Spleen (tissue), 7 donors: ENCODE measurements around the gene VIL1.

Experiments used
- POLR2A ChIP-seq, 3 donors: fragments of 450-650 bp; IDR thresholded peaks; one replicate each; pipeline ENCODE4 v1.5.1; 2017; ENCODE audit warnings: antibody characterized with exemption in 3 of 3, mild to moderate bottlenecking in 1 of 3
- POLR2AphosphoS5 ChIP-seq, 3 donors: sonication (generic); formaldehyde crosslinking; IDR thresholded peaks; one replicate each; pipeline ENCODE4 v1.5.1; 2017; ENCODE audit warnings: antibody characterized with exemption in 3 of 3
- TF ChIP-seq, protein P1 (sequence below), 11 experiments: fragments of 200-600 bp in 7 of 11; fragments of 450-650 bp in 4 of 11; sonication (generic) in 4 of 11; IDR thresholded peaks in 8 of 11; conservative IDR thresholded peaks in 3 of 11; 1 replicate in 7 of 11; 2 replicates in 4 of 11; pipeline versions ENCODE4 v1.4.0 to v1.8.0; 2016 to 2021; ENCODE audit warnings: antibody characterized with exemption in 11 of 11, inconsistent platforms in 4 of 11, mild to moderate bottlenecking in 1 of 11
- donor health status: DM: no; HTN: no; CAD: no; lungs with moderate emphysema.
- donor health status: DM: no; HTN: no; CAD: no.
- donor health status: DM: no; HTN: no; CAD: no.

DNA sequence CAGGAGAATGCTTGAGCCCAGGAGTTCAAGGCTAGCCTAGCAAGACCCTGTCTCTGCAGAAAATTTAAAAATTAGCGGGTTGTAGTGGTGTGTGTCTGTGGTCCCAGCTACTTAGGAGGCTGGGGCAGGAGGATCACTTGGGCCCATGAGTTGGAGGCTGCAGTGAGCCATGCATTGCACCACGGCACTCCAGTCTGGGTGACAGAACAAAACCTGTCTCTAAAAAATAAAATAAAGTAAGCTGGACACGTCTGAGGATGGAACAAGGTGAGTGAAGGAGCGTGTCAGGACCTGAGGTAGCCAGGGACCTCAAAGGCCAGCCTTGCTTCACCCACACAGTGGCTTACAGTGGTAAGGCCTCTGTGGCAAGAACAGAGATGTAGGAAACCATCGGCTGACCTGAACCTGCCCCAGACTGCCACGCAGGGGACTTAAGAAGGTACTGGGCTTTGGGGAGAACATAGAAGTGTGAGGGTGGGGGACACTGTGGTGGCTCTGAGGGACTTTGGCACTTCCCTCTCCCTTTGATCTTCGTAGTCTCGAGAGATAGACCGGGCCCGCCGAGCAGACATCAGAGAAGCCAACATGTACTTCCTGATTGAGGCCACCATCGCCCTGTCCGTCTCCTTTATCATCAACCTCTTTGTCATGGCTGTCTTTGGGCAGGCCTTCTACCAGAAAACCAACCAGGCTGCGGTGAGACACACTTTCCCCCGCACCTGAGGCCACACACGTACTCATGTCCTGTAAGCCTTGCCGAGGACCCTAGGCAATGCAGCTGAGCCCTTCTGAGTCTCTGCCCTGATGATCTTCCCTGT, 29.4 kb upstream of the VIL1 start:
- TF ChIP-seq, protein P1, sequence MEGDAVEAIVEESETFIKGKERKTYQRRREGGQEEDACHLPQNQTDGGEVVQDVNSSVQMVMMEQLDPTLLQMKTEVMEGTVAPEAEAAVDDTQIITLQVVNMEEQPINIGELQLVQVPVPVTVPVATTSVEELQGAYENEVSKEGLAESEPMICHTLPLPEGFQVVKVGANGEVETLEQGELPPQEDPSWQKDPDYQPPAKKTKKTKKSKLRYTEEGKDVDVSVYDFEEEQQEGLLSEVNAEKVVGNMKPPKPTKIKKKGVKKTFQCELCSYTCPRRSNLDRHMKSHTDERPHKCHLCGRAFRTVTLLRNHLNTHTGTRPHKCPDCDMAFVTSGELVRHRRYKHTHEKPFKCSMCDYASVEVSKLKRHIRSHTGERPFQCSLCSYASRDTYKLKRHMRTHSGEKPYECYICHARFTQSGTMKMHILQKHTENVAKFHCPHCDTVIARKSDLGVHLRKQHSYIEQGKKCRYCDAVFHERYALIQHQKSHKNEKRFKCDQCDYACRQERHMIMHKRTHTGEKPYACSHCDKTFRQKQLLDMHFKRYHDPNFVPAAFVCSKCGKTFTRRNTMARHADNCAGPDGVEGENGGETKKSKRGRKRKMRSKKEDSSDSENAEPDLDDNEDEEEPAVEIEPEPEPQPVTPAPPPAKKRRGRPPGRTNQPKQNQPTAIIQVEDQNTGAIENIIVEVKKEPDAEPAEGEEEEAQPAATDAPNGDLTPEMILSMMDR (IDR thresholded peaks at IDR 0.05 in 8 of 11, conservative IDR thresholded peaks at IDR 0.05 in 3 of 11), result no peak
- TF ChIP-seq POLR2A (IDR thresholded peaks at IDR 0.05) (no peak), POLR2AphosphoS5 (IDR thresholded peaks at IDR 0.05) (peak in 1 of 3 donors; percentile 35)
